K562 (cell line): ENCODE data around the gene MATN1.

Experiments used
- BACH1 ChIP-seq: fragments of 200-800 bp; sonication (Bioruptor generic); IDR thresholded peaks from 2 replicates; pipeline ENCODE4 v1.6.1; 2016; ENCODE audit warnings: missing genetic modification characterization, missing compliant biosample characterization
- WHSC1 ChIP-seq: IDR thresholded peaks from one replicate; pipeline ENCODE4 v1.6.1; 2012; ENCODE audit warnings: low read length, control low read depth, inconsistent platforms

- TF ChIP-seq WHSC1: no peak
- TF ChIP-seq BACH1: no peak
These were observed 1.5 kb upstream of the MATN1 start for GRCh38 chr1:30724655-30725421.
